ENCODE results near the gene MKS1.

DNA sequence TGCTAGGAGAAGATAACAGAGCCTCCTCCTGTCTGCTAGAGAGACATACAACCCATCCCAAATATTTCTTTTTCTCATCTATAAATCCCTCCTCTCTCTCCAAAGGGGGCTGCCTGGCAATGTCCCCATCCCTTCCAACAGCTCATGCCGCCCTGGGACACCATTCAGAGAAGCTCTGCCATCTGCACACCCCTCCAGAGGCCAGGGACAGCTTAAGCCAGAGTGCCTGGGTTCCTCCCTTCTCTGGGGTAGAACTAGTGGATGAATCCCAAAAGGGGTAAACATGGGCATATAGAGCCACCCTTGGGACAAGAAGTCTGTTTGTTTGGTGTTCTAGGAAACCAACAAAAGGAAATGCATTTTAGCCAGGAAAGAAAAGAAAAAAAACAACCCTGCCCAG lies 16.8 kb upstream of the MKS1 start:
- no peak for TF ChIP-seq POLR2A (IDR thresholded peaks at IDR 0.05)
- TF ChIP-seq, protein P1, sequence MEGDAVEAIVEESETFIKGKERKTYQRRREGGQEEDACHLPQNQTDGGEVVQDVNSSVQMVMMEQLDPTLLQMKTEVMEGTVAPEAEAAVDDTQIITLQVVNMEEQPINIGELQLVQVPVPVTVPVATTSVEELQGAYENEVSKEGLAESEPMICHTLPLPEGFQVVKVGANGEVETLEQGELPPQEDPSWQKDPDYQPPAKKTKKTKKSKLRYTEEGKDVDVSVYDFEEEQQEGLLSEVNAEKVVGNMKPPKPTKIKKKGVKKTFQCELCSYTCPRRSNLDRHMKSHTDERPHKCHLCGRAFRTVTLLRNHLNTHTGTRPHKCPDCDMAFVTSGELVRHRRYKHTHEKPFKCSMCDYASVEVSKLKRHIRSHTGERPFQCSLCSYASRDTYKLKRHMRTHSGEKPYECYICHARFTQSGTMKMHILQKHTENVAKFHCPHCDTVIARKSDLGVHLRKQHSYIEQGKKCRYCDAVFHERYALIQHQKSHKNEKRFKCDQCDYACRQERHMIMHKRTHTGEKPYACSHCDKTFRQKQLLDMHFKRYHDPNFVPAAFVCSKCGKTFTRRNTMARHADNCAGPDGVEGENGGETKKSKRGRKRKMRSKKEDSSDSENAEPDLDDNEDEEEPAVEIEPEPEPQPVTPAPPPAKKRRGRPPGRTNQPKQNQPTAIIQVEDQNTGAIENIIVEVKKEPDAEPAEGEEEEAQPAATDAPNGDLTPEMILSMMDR (IDR thresholded peaks at IDR 0.05) = no peak
